ENCODE data around the gene AMFR. TPM values are rescaled to one million over a fixed set of nuclear protein-coding genes. Genes with fewer than 3 reads are reported as not detected.

The AMFR gene
- total and polyA plus RNA-seq, 4 donors: 39.5 to 86.1 (median 61.2) TPM

- TF ChIP-seq, protein P1, sequence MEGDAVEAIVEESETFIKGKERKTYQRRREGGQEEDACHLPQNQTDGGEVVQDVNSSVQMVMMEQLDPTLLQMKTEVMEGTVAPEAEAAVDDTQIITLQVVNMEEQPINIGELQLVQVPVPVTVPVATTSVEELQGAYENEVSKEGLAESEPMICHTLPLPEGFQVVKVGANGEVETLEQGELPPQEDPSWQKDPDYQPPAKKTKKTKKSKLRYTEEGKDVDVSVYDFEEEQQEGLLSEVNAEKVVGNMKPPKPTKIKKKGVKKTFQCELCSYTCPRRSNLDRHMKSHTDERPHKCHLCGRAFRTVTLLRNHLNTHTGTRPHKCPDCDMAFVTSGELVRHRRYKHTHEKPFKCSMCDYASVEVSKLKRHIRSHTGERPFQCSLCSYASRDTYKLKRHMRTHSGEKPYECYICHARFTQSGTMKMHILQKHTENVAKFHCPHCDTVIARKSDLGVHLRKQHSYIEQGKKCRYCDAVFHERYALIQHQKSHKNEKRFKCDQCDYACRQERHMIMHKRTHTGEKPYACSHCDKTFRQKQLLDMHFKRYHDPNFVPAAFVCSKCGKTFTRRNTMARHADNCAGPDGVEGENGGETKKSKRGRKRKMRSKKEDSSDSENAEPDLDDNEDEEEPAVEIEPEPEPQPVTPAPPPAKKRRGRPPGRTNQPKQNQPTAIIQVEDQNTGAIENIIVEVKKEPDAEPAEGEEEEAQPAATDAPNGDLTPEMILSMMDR (IDR thresholded peaks at IDR 0.05; ENCODE audit: control extremely low read depth, extremely low read depth): no peak
- no peaks in the 10 kb centered on the region for H3K9me3 ChIP-seq (ENCODE audit: control insufficient read depth in 4 of 4, insufficient read depth in 3 of 4, low read length in 3 of 4)
- no peak overlapping the region for H3K27ac ChIP-seq (ENCODE audit: low read depth in 1 of 2, low read length in 1 of 2)
- DNase-seq: no peak
- H3K27me3 ChIP-seq (ENCODE audit: control insufficient read depth in 3 of 3, insufficient read depth in 3 of 3, low read length in 2 of 3): peaks cover 0 to 3% (median 0%) of the 10 kb centered on the region in 3 donors
- peaks cover 0 to 15% (median 0%) of the 10 kb centered on the region in 4 donors for H3K36me3 ChIP-seq (ENCODE audit: control insufficient read depth in 4 of 4, insufficient read depth in 4 of 4, low read length in 4 of 4)
- H3K9ac ChIP-seq (ENCODE audit: insufficient read depth in 1 of 2, low read length in 2 of 2): no peak overlapping the region
- no peak overlapping the region for H3K4me3 ChIP-seq
- ATAC-seq (ENCODE audit: insufficient read depth, low FRiP score): no peak
- no peaks in the 10 kb centered on the region for H3K4me1 ChIP-seq (ENCODE audit: control insufficient read depth in 5 of 5, insufficient read depth in 5 of 5, low read length in 5 of 5)
- WGBS, 2 donors: 85 to 91% methylated on average over 25 of the region's 25 CpGs
Observed at GRCh38 chr16:56348168-56349085, 76.9 kb downstream of the AMFR start.

- H3K27ac ChIP-seq (ENCODE audit: low read depth in 1 of 2, low read length in 1 of 2): no peak overlapping the region
- DNase-seq (no peak), ATAC-seq (ENCODE audit: insufficient read depth, low FRiP score) (no peak)
- H3K36me3 ChIP-seq (ENCODE audit: control insufficient read depth in 4 of 4, insufficient read depth in 4 of 4, low read length in 4 of 4): peaks cover 0 to 15% (median 0%) of the 10 kb centered on the region in 4 donors
- TF ChIP-seq, protein P1 (IDR thresholded peaks at IDR 0.05; ENCODE audit: control extremely low read depth, extremely low read depth): no peak
- H3K4me1 ChIP-seq (ENCODE audit: control insufficient read depth in 5 of 5, insufficient read depth in 5 of 5, low read length in 5 of 5): no peaks in the 10 kb centered on the region
- no peaks in the 10 kb centered on the region for H3K9me3 ChIP-seq (ENCODE audit: control insufficient read depth in 4 of 4, insufficient read depth in 3 of 4, low read length in 3 of 4)
- 80 to 89% methylated on average over 10 to 11 of the region's 11 CpGs for WGBS, 2 donors
- no peak overlapping the region for H3K4me3 ChIP-seq
- peaks cover 0 to 3% (median 0%) of the 10 kb centered on the region in 3 donors for H3K27me3 ChIP-seq (ENCODE audit: control insufficient read depth in 3 of 3, insufficient read depth in 3 of 3, low read length in 2 of 3)
- H3K9ac ChIP-seq (ENCODE audit: insufficient read depth in 1 of 2, low read length in 2 of 2): no peak overlapping the region
Observed at GRCh38 chr16:56347670-56348069, 77.7 kb downstream of the AMFR start.

GRCh38 chr16:56347166-56347565 lies 78.2 kb downstream of the AMFR start:
- DNase-seq: no peak
- Histone ChIP-seq H3K27me3 (ENCODE audit: control insufficient read depth in 3 of 3, insufficient read depth in 3 of 3, low read length in 2 of 3) (peaks cover 0 to 3% (median 0%) of the 10 kb centered on the region in 3 donors), H3K9me3 (ENCODE audit: control insufficient read depth in 4 of 4, insufficient read depth in 3 of 4, low read length in 3 of 4) (no peaks in the 10 kb centered on the region), H3K4me1 (ENCODE audit: control insufficient read depth in 5 of 5, insufficient read depth in 5 of 5, low read length in 5 of 5) (no peaks in the 10 kb centered on the region), H3K4me3 (no peak overlapping the region), H3K36me3 (ENCODE audit: control insufficient read depth in 4 of 4, insufficient read depth in 4 of 4, low read length in 4 of 4) (peaks cover 0 to 15% (median 0%) of the 10 kb centered on the region in 4 donors), H3K27ac (ENCODE audit: low read depth in 1 of 2, low read length in 1 of 2) (no peak overlapping the region), H3K9ac (ENCODE audit: insufficient read depth in 1 of 2, low read length in 2 of 2) (no peak overlapping the region)
- TF ChIP-seq, protein P1 (IDR thresholded peaks at IDR 0.05; ENCODE audit: control extremely low read depth, extremely low read depth): no peak
- 93 to 99% methylated on average over 5 to 8 of the region's 8 CpGs for WGBS, 2 donors
- no peak for ATAC-seq (ENCODE audit: insufficient read depth, low FRiP score)

Measured in lung (tissue), 12 donors.